MM.1S (cell line): Measurements from ENCODE around the gene NCOA3.
"Not testable (repeated sequence)": the region's sequence is repeated elsewhere in the genome, so short reads cannot be mapped to it uniquely, and the experiment has no call there.

Source experiments
- DNase-seq: peaks from one replicate; pipeline ENCODE4 v3.0.0-alpha.2; 2015
- H2AFZ ChIP-seq: fragments of 300-600 bp; sonication (generic); 2 replicates; pipeline ENCODE4 v1.6.0; 2016; ENCODE audit warnings: antibody characterized with exemption, low read length
- H3F3A ChIP-seq: fragments of 300-600 bp; sonication (generic); 2 replicates; pipeline ENCODE4 v1.6.1; 2016; ENCODE audit warnings: mild to moderate bottlenecking, antibody characterized with exemption, low read length, moderate library complexity, mixed read lengths; ENCODE audit not compliant: insufficient read depth
- H3K27ac ChIP-seq: fragments of 300-600 bp; sonication (generic); 2 replicates; pipeline ENCODE4 v1.5.1; 2016; ENCODE audit warnings: mild to moderate bottlenecking, low read length
- H3K27me3 ChIP-seq: fragments of 300-600 bp; sonication (generic); replicated peaks from 2 replicates; pipeline ENCODE4 v1.6.0; 2016; ENCODE audit warnings: low read length; ENCODE audit not compliant: insufficient read depth
- H3K36me3 ChIP-seq: fragments of 300-600 bp; sonication (generic); replicated peaks from 2 replicates; pipeline ENCODE4 v1.6.1; 2016; ENCODE audit warnings: mild to moderate bottlenecking, low read length, mixed read lengths; ENCODE audit not compliant: insufficient read depth
- H3K4me1 ChIP-seq: fragments of 300-600 bp; sonication (generic); 2 replicates; pipeline ENCODE4 v1.6.1; 2016; ENCODE audit warnings: low read length, mixed read lengths
- H3K4me2 ChIP-seq: fragments of 300-600 bp; sonication (generic); 2 replicates; pipeline ENCODE4 v1.6.0; 2016; ENCODE audit warnings: low read depth, low read length
- H3K4me3 ChIP-seq: fragments of 300-600 bp; sonication (generic); 2 replicates; pipeline ENCODE4 v1.5.1; 2016; ENCODE audit warnings: low read length, mixed read lengths
- H3K79me2 ChIP-seq: fragments of 300-600 bp; sonication (generic); 2 replicates; pipeline ENCODE4 v1.6.1; 2016; ENCODE audit warnings: mixed run types, low read length, mixed read lengths
- H3K9ac ChIP-seq: fragments of 300-600 bp; sonication (generic); 2 replicates; pipeline ENCODE4 v1.6.1; 2016; ENCODE audit warnings: low read length, mixed read lengths
- H3K9me2 ChIP-seq: fragments of 300-600 bp; sonication (generic); replicated peaks from 2 replicates; pipeline ENCODE4 v1.6.1; 2016; ENCODE audit warnings: mild to moderate bottlenecking, low read length, mixed read lengths; ENCODE audit not compliant: insufficient read depth
- H3K9me3 ChIP-seq: fragments of 300-600 bp; sonication (generic); replicated peaks from 2 replicates; pipeline ENCODE4 v1.6.1; 2016; ENCODE audit warnings: mild to moderate bottlenecking, low read length, mixed read lengths; ENCODE audit not compliant: insufficient read depth
- H4K20me1 ChIP-seq: fragments of 300-600 bp; sonication (generic); 2 replicates; pipeline ENCODE4 v1.6.1; 2016; ENCODE audit warnings: mild to moderate bottlenecking, low read length, moderate library complexity, mixed read lengths; ENCODE audit not compliant: insufficient read depth
- CTCF ChIP-seq: fragments of 300-600 bp; sonication (generic); IDR thresholded peaks from 2 replicates; pipeline ENCODE4 v1.5.1; 2016; ENCODE audit warnings: antibody characterized with exemption, low read length, mixed read lengths
- EZH2 ChIP-seq: fragments of 300-600 bp; sonication (generic); optimal IDR thresholded peaks from 2 replicates; pipeline ENCODE3; 2017; ENCODE audit warnings: low read depth, mild to moderate bottlenecking, antibody characterized with exemption, low read length, mixed read lengths
- EZH2phosphoT487 ChIP-seq: fragments of 300-600 bp; sonication (generic); IDR thresholded peaks from 2 replicates; pipeline ENCODE4 v1.6.1; 2018; ENCODE audit warnings: antibody characterized with exemption, low read length

Gene NCOA3

GRCh38 chr20:47551841-47552240 is 50.2 kb downstream of the NCOA3 start:
- H3K9ac ChIP-seq, result no peak overlapping the region
- no peaks in the 10 kb centered on the region for H4K20me1 ChIP-seq
- TF ChIP-seq EZH2phosphoT487 (no peak), CTCF (no peak), EZH2 (no peak)
- H3K79me2 ChIP-seq, result peaks cover 79% of the 10 kb centered on the region
- H3K9me2 ChIP-seq, result no peaks in the 10 kb centered on the region
- DNase-seq, result no peak
- no peak overlapping the region for H3K27ac ChIP-seq
- H2AFZ ChIP-seq, result no peak overlapping the region
- no peaks in the 10 kb centered on the region for H3K9me3 ChIP-seq
- H3K36me3 ChIP-seq, result no peaks in the 10 kb centered on the region
- no peaks in the 10 kb centered on the region for H3K4me1 ChIP-seq
- no peaks in the 10 kb centered on the region for H3F3A ChIP-seq
- no peaks in the 10 kb centered on the region for H3K27me3 ChIP-seq
- no peak overlapping the region for H3K4me3 ChIP-seq
- no peak overlapping the region for H3K4me2 ChIP-seq

- no peaks in the 10 kb centered on the region for H3K27me3 ChIP-seq
- DNase-seq, result no peak
- H3K79me2 ChIP-seq, result peaks cover 81% of the 10 kb centered on the region
- no peak overlapping the region for H3K9ac ChIP-seq
- H3K9me2 ChIP-seq, result no peaks in the 10 kb centered on the region
- H4K20me1 ChIP-seq, result peaks cover 3% of the 10 kb centered on the region; the same call in 1 of the 2 replicates
- no peak overlapping the region for H2AFZ ChIP-seq
- no peak overlapping the region for H3K27ac ChIP-seq
- no peak overlapping the region for H3K4me2 ChIP-seq
- no peaks in the 10 kb centered on the region for H3K4me1 ChIP-seq
- no peak overlapping the region for H3K4me3 ChIP-seq
- H3K9me3 ChIP-seq, result no peaks in the 10 kb centered on the region
- TF ChIP-seq CTCF, result no peak
- H3F3A ChIP-seq, result no peaks in the 10 kb centered on the region
- H3K36me3 ChIP-seq, result no peaks in the 10 kb centered on the region
Observed at GRCh38 chr20:47552996-47553395, 51.3 kb downstream of the NCOA3 start.

- not testable (repeated sequence) for H3K9me2 ChIP-seq, H3K4me3 ChIP-seq, H4K20me1 ChIP-seq, H3K9me3 ChIP-seq, H3K27ac ChIP-seq, H3K4me2 ChIP-seq, H3K36me3 ChIP-seq, DNase-seq, H3K27me3 ChIP-seq, H3K9ac ChIP-seq, H3K4me1 ChIP-seq, H3F3A ChIP-seq, H2AFZ ChIP-seq
- H3K79me2 ChIP-seq, result peaks cover 83% of the 10 kb centered on the region
Observed at GRCh38 chr20:47553594-47554235, 52.0 kb downstream of the NCOA3 start.

GRCh38 chr20:47554283-47554682 is 52.6 kb downstream of the NCOA3 start:
- not testable (repeated sequence) for H3K27ac ChIP-seq, H4K20me1 ChIP-seq, DNase-seq, H3K4me1 ChIP-seq, H3K36me3 ChIP-seq, H3K4me2 ChIP-seq, H3K9me2 ChIP-seq, H3K9ac ChIP-seq, H3F3A ChIP-seq, H3K9me3 ChIP-seq, H3K27me3 ChIP-seq, H3K4me3 ChIP-seq, H2AFZ ChIP-seq
- peaks cover 83% of the 10 kb centered on the region for H3K79me2 ChIP-seq
